ENCODE results near the gene BMP7. TPM values are rescaled to one million over a fixed set of nuclear protein-coding genes. Genes with fewer than 3 reads are reported as not detected.

Gene BMP7
- total and polyA plus RNA-seq, 2 of the 8 experiments (the other 6 are each of a cell fraction or from before 2014, with no cell fraction given) = 9.2 to 14.7 TPM

DNA sequence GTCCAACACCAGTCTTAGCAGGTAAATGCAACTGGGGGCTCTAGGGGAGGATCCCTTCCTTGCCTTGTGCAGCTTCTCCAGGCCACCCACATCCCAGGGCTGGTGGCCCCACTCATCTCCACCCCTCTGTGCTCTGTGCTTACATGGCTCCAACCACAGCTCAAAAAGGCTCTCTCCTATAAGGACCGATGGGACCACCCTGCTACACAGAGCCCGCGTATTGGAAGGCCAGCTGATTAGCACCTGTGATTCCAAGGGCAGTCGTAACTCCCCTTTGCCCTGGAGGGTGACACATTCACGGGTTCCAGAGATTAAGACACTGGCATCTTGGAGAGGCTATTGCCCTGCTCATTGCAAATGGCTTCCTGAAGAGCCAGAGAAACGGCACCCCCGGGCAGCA, 84.8 kb downstream of the BMP7 start (continued):
- TF ChIP-seq, protein P1, sequence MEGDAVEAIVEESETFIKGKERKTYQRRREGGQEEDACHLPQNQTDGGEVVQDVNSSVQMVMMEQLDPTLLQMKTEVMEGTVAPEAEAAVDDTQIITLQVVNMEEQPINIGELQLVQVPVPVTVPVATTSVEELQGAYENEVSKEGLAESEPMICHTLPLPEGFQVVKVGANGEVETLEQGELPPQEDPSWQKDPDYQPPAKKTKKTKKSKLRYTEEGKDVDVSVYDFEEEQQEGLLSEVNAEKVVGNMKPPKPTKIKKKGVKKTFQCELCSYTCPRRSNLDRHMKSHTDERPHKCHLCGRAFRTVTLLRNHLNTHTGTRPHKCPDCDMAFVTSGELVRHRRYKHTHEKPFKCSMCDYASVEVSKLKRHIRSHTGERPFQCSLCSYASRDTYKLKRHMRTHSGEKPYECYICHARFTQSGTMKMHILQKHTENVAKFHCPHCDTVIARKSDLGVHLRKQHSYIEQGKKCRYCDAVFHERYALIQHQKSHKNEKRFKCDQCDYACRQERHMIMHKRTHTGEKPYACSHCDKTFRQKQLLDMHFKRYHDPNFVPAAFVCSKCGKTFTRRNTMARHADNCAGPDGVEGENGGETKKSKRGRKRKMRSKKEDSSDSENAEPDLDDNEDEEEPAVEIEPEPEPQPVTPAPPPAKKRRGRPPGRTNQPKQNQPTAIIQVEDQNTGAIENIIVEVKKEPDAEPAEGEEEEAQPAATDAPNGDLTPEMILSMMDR (IDR thresholded peaks at IDR 0.05; ENCODE audit: control extremely low read depth in 1 of 3, insufficient read depth in 1 of 3, low read depth in 1 of 3, low read length in 3 of 3) = no peak

Data from H1 (cell line).